SK-N-SH (cell line): ENCODE data around the gene ADAMTS6. TPM values are rescaled to one million over a fixed set of nuclear protein-coding genes. Genes with fewer than 3 reads are reported as not detected.

Source experiments
- CTCF ChIA-PET: fragments of 300-600, 350-600 bp; formaldehyde crosslinking; extraction: SDS; loops from one replicate; lab custom pipeline; 2021; lab: Yijun Ruan, JAX
- POLR2A ChIA-PET: fragments of 350-600 bp; sonication (Branson Sonifier 250); formaldehyde crosslinking; extraction: SDS; loops from one replicate; lab custom pipeline; 2020; ENCODE audit warnings: antibody characterized with exemption, inconsistent platforms; lab: Yijun Ruan, JAX
- DNase-seq: peaks from one replicate; pipeline ENCODE4 v3.0.0; 2012
- H2AFZ ChIP-seq: fragments of 200-600 bp; sonication (generic); 2 replicates; pipeline ENCODE4 v1.8.1; 2016; ENCODE audit warnings: antibody characterized with exemption, mild to moderate bottlenecking, low read depth
- H3F3A ChIP-seq: fragments of 200-600 bp; sonication (generic); replicated peaks from 2 replicates; pipeline ENCODE3; 2016; ENCODE audit warnings: antibody characterized with exemption, mild to moderate bottlenecking; ENCODE audit not compliant: insufficient read depth
- H3K27ac ChIP-seq, 2 experiments: fragments of 200-500 bp in 1 of 2; fragments of 200-600 bp in 1 of 2; sonication (Bioruptor generic) in 1 of 2; sonication (generic), shearing (Covaris generic) in 1 of 2; 2 replicates each; pipeline versions ENCODE4 v1.5.1 to v1.6.1; 2014 to 2016; ENCODE audit warnings: low read depth in 2 of 2, inconsistent platforms in 1 of 2, low read length in 1 of 2, mild to moderate bottlenecking in 1 of 2, mixed read lengths in 1 of 2
- H3K27me3 ChIP-seq: fragments of 200-600 bp; sonication (generic), shearing (Covaris generic); 2 replicates; pipeline ENCODE4 v1.6.1; 2016; ENCODE audit warnings: mixed run types; ENCODE audit not compliant: insufficient read depth
- H3K36me3 ChIP-seq, 2 experiments: fragments of 200-500 bp in 1 of 2; fragments of 200-600 bp in 1 of 2; sonication (Bioruptor generic) in 1 of 2; sonication (generic) in 1 of 2; replicated peaks in 1 of 2; 2 replicates each; pipeline versions ENCODE3 to v1.5.1; 2014 to 2016; ENCODE audit warnings: low read length in 1 of 2, mild to moderate bottlenecking in 1 of 2; ENCODE audit not compliant: insufficient read depth in 2 of 2, control insufficient read depth in 1 of 2
- H3K4me1 ChIP-seq, 2 experiments: fragments of 200-500 bp in 1 of 2; fragments of 200-600 bp in 1 of 2; sonication (Bioruptor generic) in 1 of 2; sonication (generic), shearing (Covaris generic) in 1 of 2; 2 replicates each; pipeline versions ENCODE4 v1.5.1 to v1.6.1; 2014 to 2016; ENCODE audit warnings: low read depth in 1 of 2, low read length in 1 of 2, mixed run types in 1 of 2; ENCODE audit not compliant: insufficient read depth in 2 of 2, control insufficient read depth in 1 of 2
- H3K4me2 ChIP-seq: fragments of 200-600 bp; sonication (generic), shearing (Covaris generic); 2 replicates; pipeline ENCODE4 v1.6.1; 2017; ENCODE audit warnings: mixed run types
- H3K4me3 ChIP-seq, 2 experiments: fragments of 200-500 bp in 1 of 2; fragments of 200-600 bp in 1 of 2; sonication (Bioruptor generic) in 1 of 2; sonication (generic), shearing (Covaris generic) in 1 of 2; 2 replicates each; pipeline versions ENCODE4 v1.5.1 to v1.8.1; 2014 to 2016; ENCODE audit warnings: low read depth in 2 of 2, inconsistent platforms in 1 of 2, low read length in 1 of 2, mild to moderate bottlenecking in 1 of 2, mixed read lengths in 1 of 2, moderate library complexity in 1 of 2
- H3K79me2 ChIP-seq: fragments of 200-600 bp; sonication (generic); 2 replicates; pipeline ENCODE4 v1.8.1; 2017; ENCODE audit warnings: mild to moderate bottlenecking; ENCODE audit not compliant: insufficient read depth
- H3K9ac ChIP-seq: fragments of 200-600 bp; sonication (generic); 2 replicates; pipeline ENCODE4 v1.6.1; 2017; ENCODE audit warnings: mixed run types
- H3K9me2 ChIP-seq: fragments of 200-600 bp; sonication (generic); 2 replicates; pipeline ENCODE4 v1.6.1; 2017; ENCODE audit warnings: mixed run types
- H3K9me3 ChIP-seq: fragments of 200-600 bp; sonication (generic); 2 replicates; pipeline ENCODE4 v1.6.1; 2017; ENCODE audit warnings: mixed run types, mild to moderate bottlenecking, moderate library complexity
- H4K20me1 ChIP-seq: fragments of 200-600 bp; sonication (generic); 2 replicates; pipeline ENCODE4 v1.6.1; 2017; ENCODE audit warnings: mild to moderate bottlenecking, mixed run types; ENCODE audit not compliant: insufficient read depth
- ELF1 ChIP-seq: IDR thresholded peaks from 2 replicates; pipeline ENCODE4 v1.4.0; 2012
- FOXM1 ChIP-seq: IDR thresholded peaks from 2 replicates; pipeline ENCODE4 v1.4.0; 2012; ENCODE audit warnings: low read depth, mild to moderate bottlenecking
- NRF1 ChIP-seq: IDR thresholded peaks from 2 replicates; pipeline ENCODE4 v1.6.1; 2012; ENCODE audit warnings: low read depth, mild to moderate bottlenecking, low read length
- POLR2AphosphoS5 ChIP-seq: IDR thresholded peaks from 2 replicates; pipeline ENCODE4 v1.6.1; 2012; ENCODE audit warnings: low read depth, low read length
- RXRA ChIP-seq: IDR thresholded peaks from 2 replicates; pipeline ENCODE4 v1.4.0; 2012; ENCODE audit warnings: low read depth, mild to moderate bottlenecking, borderline replicate concordance
- SMC3 ChIP-seq: IDR thresholded peaks from 2 replicates; pipeline ENCODE4 v1.6.1; 2012; ENCODE audit warnings: low read depth, low read length, improper control_type of control experiment
- TCF12 ChIP-seq: IDR thresholded peaks from 2 replicates; pipeline ENCODE4 v1.4.0; 2012
- TEAD4 ChIP-seq: IDR thresholded peaks from 2 replicates; pipeline ENCODE4 v1.4.0; 2012; ENCODE audit warnings: mild to moderate bottlenecking, borderline replicate concordance; ENCODE audit not compliant: insufficient read depth
- WGBS: methylation state at CpG from one replicate; pipeline ENCODE4 v1.1.6; 2017; ENCODE audit warnings: low lambda C conversion rate; 5-methylcytosine and 5-hydroxymethylcytosine counted together
- polyA plus RNA-seq, 3 experiments: library from polyadenylated mRNA; depleted of rRNA; stranded (reverse); fragments of >200 nt; gene quantifications; 2 replicates each; pipeline ENCODE4 v1.2.3, GENCODE V29; 2012
- TF ChIP-seq, protein P1 (sequence below): IDR thresholded peaks from 2 replicates; pipeline ENCODE4; 2012
- TF ChIP-seq, protein P2 (sequence below): fragments of 200-600 bp; sonication (generic); IDR thresholded peaks from 2 replicates; pipeline ENCODE4 v1.6.1; 2017; ENCODE audit warnings: antibody characterized with exemption, mild to moderate bottlenecking, moderate library complexity
- TF ChIP-seq, protein P3 (sequence below): fragments of 150-350 bp; IDR thresholded peaks from 2 replicates; pipeline ENCODE4 v1.6.1; 2017; ENCODE audit warnings: antibody characterized with exemption, low read length, low read depth, borderline replicate concordance
- TF ChIP-seq, protein P4 (sequence below): IDR thresholded peaks from 2 replicates; pipeline ENCODE4 v1.4.0; 2012; ENCODE audit warnings: low read depth, borderline replicate concordance
- TF ChIP-seq, protein P5 (sequence below): IDR thresholded peaks from 2 replicates; pipeline ENCODE4 v1.6.1; 2012; ENCODE audit warnings: mild to moderate bottlenecking, low read depth, low read length, moderate library complexity

Gene ADAMTS6
- polyA plus RNA-seq, 1 of the 3 experiments (the other 2 are of a cell fraction): 15.0 TPM

DNA sequence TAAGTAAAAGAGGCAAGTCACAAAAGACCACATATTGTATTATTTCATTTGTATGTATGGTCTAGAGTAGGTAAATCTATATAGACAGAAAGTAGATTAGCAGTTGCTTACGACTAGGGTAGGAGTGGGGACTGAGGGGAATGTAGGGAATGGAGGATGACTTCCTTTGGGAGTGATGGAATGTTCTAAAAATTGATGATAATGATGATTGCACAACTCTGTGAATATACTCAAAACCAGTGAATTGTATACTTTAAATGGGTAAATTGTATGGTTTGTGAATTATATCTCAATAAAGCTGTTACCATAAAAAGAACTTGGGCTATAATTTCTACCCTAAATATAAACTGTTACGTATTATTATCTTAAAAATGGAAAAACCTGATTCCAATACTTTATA, 35.0 kb downstream of the ADAMTS6 start (continued):
- TF ChIP-seq, protein P1, sequence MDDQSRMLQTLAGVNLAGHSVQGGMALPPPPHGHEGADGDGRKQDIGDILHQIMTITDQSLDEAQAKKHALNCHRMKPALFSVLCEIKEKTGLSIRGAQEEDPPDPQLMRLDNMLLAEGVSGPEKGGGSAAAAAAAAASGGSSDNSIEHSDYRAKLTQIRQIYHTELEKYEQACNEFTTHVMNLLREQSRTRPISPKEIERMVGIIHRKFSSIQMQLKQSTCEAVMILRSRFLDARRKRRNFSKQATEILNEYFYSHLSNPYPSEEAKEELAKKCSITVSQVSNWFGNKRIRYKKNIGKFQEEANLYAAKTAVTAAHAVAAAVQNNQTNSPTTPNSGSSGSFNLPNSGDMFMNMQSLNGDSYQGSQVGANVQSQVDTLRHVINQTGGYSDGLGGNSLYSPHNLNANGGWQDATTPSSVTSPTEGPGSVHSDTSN: no peak
- TF ChIP-seq, protein P2, sequence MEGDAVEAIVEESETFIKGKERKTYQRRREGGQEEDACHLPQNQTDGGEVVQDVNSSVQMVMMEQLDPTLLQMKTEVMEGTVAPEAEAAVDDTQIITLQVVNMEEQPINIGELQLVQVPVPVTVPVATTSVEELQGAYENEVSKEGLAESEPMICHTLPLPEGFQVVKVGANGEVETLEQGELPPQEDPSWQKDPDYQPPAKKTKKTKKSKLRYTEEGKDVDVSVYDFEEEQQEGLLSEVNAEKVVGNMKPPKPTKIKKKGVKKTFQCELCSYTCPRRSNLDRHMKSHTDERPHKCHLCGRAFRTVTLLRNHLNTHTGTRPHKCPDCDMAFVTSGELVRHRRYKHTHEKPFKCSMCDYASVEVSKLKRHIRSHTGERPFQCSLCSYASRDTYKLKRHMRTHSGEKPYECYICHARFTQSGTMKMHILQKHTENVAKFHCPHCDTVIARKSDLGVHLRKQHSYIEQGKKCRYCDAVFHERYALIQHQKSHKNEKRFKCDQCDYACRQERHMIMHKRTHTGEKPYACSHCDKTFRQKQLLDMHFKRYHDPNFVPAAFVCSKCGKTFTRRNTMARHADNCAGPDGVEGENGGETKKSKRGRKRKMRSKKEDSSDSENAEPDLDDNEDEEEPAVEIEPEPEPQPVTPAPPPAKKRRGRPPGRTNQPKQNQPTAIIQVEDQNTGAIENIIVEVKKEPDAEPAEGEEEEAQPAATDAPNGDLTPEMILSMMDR: no peak
- TF ChIP-seq SMC3 (no peak), FOXM1 (no peak), RXRA (no peak), NRF1 (no peak), POLR2AphosphoS5 (no peak), TCF12 (no peak), ELF1 (no peak)
- TF ChIP-seq, protein P3, sequence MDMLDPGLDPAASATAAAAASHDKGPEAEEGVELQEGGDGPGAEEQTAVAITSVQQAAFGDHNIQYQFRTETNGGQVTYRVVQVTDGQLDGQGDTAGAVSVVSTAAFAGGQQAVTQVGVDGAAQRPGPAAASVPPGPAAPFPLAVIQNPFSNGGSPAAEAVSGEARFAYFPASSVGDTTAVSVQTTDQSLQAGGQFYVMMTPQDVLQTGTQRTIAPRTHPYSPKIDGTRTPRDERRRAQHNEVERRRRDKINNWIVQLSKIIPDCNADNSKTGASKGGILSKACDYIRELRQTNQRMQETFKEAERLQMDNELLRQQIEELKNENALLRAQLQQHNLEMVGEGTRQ: no peak

DNA sequence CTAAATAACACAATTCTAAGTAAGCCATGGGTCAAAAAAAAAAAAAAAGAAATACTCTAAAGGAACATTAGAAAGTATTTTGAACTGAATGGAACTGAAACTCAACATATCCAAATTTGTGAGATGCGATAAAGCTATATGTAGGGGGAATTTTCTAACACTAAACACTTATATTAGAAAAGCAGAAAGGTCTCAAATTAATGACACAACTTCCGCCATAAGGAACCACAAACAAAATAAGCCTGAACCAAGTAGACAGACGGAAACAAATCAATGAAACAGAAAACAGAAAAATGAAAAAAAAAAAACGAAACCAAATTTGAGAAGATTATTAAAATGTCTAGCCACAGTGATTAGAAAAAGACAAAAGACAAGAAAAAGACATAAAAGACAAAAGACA, 39.9 kb downstream of the ADAMTS6 start:
- Histone ChIP-seq H4K20me1 (no peaks in the 10 kb centered on the region), H3K9me2 (no peaks in the 10 kb centered on the region), H3K9ac (no peak overlapping the region), H3K9me3 (no peaks in the 10 kb centered on the region), H3K36me3 (peaks cover 0 to 87% of the 10 kb centered on the region in 2 experiments), H3K4me3 (no peak overlapping the region), H3K27me3 (no peaks in the 10 kb centered on the region), H3K79me2 (peaks cover 49% of the 10 kb centered on the region), H3F3A (peaks cover 20% of the 10 kb centered on the region), H3K27ac (no peak overlapping the region), H3K4me1 (no peaks in the 10 kb centered on the region), H3K4me2 (no peak overlapping the region), H2AFZ (no peak overlapping the region)
- CTCF ChIA-PET: no interaction called here
- DNase-seq: no peak
- TF ChIP-seq, protein P1: no peak
- TF ChIP-seq, protein P4, sequence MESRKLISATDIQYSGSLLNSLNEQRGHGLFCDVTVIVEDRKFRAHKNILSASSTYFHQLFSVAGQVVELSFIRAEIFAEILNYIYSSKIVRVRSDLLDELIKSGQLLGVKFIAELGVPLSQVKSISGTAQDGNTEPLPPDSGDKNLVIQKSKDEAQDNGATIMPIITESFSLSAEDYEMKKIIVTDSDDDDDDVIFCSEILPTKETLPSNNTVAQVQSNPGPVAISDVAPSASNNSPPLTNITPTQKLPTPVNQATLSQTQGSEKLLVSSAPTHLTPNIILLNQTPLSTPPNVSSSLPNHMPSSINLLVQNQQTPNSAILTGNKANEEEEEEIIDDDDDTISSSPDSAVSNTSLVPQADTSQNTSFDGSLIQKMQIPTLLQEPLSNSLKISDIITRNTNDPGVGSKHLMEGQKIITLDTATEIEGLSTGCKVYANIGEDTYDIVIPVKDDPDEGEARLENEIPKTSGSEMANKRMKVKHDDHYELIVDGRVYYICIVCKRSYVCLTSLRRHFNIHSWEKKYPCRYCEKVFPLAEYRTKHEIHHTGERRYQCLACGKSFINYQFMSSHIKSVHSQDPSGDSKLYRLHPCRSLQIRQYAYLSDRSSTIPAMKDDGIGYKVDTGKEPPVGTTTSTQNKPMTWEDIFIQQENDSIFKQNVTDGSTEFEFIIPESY: no peak
- TF ChIP-seq TEAD4 (no peak), TCF12 (no peak)
- TF ChIP-seq, protein P5, sequence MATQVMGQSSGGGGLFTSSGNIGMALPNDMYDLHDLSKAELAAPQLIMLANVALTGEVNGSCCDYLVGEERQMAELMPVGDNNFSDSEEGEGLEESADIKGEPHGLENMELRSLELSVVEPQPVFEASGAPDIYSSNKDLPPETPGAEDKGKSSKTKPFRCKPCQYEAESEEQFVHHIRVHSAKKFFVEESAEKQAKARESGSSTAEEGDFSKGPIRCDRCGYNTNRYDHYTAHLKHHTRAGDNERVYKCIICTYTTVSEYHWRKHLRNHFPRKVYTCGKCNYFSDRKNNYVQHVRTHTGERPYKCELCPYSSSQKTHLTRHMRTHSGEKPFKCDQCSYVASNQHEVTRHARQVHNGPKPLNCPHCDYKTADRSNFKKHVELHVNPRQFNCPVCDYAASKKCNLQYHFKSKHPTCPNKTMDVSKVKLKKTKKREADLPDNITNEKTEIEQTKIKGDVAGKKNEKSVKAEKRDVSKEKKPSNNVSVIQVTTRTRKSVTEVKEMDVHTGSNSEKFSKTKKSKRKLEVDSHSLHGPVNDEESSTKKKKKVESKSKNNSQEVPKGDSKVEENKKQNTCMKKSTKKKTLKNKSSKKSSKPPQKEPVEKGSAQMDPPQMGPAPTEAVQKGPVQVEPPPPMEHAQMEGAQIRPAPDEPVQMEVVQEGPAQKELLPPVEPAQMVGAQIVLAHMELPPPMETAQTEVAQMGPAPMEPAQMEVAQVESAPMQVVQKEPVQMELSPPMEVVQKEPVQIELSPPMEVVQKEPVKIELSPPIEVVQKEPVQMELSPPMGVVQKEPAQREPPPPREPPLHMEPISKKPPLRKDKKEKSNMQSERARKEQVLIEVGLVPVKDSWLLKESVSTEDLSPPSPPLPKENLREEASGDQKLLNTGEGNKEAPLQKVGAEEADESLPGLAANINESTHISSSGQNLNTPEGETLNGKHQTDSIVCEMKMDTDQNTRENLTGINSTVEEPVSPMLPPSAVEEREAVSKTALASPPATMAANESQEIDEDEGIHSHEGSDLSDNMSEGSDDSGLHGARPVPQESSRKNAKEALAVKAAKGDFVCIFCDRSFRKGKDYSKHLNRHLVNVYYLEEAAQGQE: no peak
- 88% methylated on average over 4 of the region's 4 CpGs for WGBS
- POLR2A ChIA-PET: no interaction called here
